Parathyroid adenoma (tissue), 2 donors: ENCODE measurements around the gene PCDH15.

Source experiments
- H2AFZ ChIP-seq: fragments of 300-600 bp; sonication (generic); one replicate; pipeline ENCODE4 v1.7.0; 2017; ENCODE audit warnings: antibody characterized with exemption, mild to moderate bottlenecking
- H3K27ac ChIP-seq: fragments of 300-600 bp; sonication (generic); one replicate; pipeline ENCODE4 v1.7.0; 2017
- H3K27me3 ChIP-seq: fragments of 300-600 bp; sonication (generic); one replicate; pipeline ENCODE4 v1.7.0; 2017; ENCODE audit warnings: low read length; ENCODE audit not compliant: control insufficient read depth, insufficient read depth
- H3K36me3 ChIP-seq: fragments of 300-600 bp; sonication (generic); one replicate; pipeline ENCODE4 v1.7.0; 2017; ENCODE audit warnings: low read length; ENCODE audit not compliant: control insufficient read depth, insufficient read depth
- H3K4me1 ChIP-seq: fragments of 300-600 bp; sonication (generic); one replicate; pipeline ENCODE4 v1.7.0; 2017; ENCODE audit warnings: control low read depth
- H3K4me2 ChIP-seq: fragments of 300-600 bp; sonication (generic); one replicate; pipeline ENCODE4 v1.7.0; 2017; ENCODE audit warnings: low read length
- H3K4me3 ChIP-seq: fragments of 300-600 bp; sonication (generic); one replicate; pipeline ENCODE4 v1.7.0; 2017; ENCODE audit warnings: low read depth, low read length
- H3K79me2 ChIP-seq: fragments of 300-600 bp; sonication (generic); one replicate; pipeline ENCODE4 v1.7.0; 2017; ENCODE audit warnings: control low read depth
- H3K9ac ChIP-seq: fragments of 300-600 bp; sonication (generic); one replicate; pipeline ENCODE4 v1.7.0; 2017; ENCODE audit warnings: mild to moderate bottlenecking
- H3K9me3 ChIP-seq: fragments of 300-600 bp; sonication (generic); one replicate; pipeline ENCODE4 v1.7.0; 2017; ENCODE audit warnings: low read length; ENCODE audit not compliant: control insufficient read depth
- CTCF ChIP-seq: fragments of 300-600 bp; sonication (generic); IDR thresholded peaks from one replicate; pipeline ENCODE4 v1.7.0; 2017; ENCODE audit warnings: antibody characterized with exemption, mild to moderate bottlenecking
- donor health status: primary hyperparathyroidism.

PCDH15 gene

DNA sequence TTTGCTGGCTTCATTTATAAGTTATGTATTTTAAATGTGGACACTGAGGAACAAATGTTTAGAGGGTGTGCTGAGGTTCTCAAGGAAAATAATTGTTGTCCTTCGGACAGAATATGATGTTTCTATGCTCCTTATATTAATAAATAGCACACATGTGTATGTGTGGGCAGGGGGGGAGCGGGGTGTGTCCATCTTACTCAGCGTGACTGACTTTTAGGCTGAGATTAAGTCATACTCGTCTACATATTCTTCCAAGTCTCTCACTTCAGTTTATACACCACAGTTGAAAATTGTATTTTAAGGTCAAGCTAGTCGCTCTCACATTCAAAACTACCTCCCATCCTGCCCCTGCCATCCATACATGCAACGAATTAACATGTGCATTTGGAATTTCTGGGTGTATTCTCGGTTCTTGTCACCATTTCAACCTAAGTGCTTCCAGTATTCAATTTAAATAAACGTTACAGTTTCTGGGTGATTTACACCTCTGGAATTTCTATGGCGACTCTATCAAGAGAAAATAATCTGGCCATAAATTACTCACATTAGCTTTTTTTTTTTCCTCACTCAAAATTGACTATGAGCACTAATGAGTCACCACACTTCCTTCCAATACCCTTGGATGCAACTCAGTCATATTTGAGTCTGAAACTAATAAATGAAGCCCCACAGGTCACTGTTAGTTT lies 3.3 kb downstream of the PCDH15 start:
- no peak for TF ChIP-seq CTCF
- no peaks in the 10 kb centered on the region for H3K9me3 ChIP-seq
- H3K4me2 ChIP-seq, result no peak overlapping the region
- no peak overlapping the region for H2AFZ ChIP-seq
- H3K4me3 ChIP-seq, result no peak overlapping the region
- H3K9ac ChIP-seq, result no peak overlapping the region
- H3K4me1 ChIP-seq, result peaks cover 3% of the 10 kb centered on the region
- H3K36me3 ChIP-seq, result no peaks in the 10 kb centered on the region
- H3K27ac ChIP-seq, result no peak overlapping the region
- no peaks in the 10 kb centered on the region for H3K27me3 ChIP-seq
- no peaks in the 10 kb centered on the region for H3K79me2 ChIP-seq

DNA sequence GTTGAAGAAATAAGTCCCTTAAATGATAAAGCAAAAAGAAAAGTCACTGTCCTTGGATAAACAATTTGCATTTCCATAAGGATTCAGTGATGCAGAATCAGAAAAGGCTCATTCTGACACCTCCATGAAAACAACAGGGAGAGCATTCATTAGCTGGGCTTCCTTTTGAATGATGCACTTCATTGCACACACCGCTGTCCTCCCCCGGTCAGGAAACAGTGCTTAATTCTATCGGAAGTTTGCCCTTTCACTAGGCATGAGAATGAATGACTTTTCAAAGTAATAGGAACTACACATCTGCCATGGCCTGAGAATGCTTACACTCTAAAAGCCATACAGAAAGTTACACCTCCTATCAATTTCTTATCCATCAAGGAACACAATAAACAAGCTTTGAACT lies 4.2 kb downstream of the PCDH15 start:
- Histone ChIP-seq H2AFZ (no peak overlapping the region), H3K36me3 (no peaks in the 10 kb centered on the region), H3K79me2 (no peaks in the 10 kb centered on the region), H3K4me1 (peaks cover 3% of the 10 kb centered on the region), H3K9ac (no peak overlapping the region), H3K27ac (no peak overlapping the region), H3K4me3 (no peak overlapping the region), H3K4me2 (no peak overlapping the region), H3K27me3 (no peaks in the 10 kb centered on the region), H3K9me3 (no peaks in the 10 kb centered on the region)
- TF ChIP-seq CTCF, result no peak

GRCh38 chr10:54776622-54777021 lies 24.4 kb downstream of the PCDH15 start:
- Histone ChIP-seq H3K9me3 (no peaks in the 10 kb centered on the region), H3K4me2 (no peak overlapping the region), H3K4me3 (no peak overlapping the region), H3K9ac (no peak overlapping the region), H3K27ac (no peak overlapping the region), H2AFZ (no peak overlapping the region), H3K79me2 (no peaks in the 10 kb centered on the region), H3K4me1 (no peaks in the 10 kb centered on the region), H3K36me3 (no peaks in the 10 kb centered on the region), H3K27me3 (no peaks in the 10 kb centered on the region)
- no peak for TF ChIP-seq CTCF

DNA sequence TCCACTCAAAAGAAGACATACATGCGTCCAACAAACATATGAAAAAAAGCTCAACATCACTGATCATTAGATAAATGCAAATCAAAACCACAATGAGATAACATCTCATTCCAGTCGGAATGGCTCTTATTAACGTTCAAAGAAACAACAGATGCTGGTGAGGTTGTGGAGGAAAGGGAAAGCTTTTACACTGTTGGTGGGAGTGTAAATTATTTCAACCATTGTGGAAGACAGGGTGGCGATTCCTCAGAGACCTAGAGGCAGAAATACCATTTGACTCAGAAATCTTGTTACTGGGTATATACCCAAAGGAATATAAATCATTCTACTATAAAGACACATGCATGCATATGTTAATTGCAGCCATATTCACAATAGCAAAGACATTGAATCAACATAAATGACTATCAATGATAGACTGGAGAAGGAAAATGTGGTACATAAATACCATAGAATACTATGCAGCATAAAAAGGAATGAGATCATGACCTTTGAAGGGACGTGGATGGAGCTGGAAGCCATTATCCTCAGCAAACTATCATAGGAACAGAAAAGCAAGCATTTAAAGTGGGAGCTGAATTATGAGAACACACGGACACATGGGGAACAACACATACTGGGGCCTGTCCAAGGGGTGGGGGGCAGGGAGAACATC lies 28.4 kb downstream of the PCDH15 start:
- no peaks in the 10 kb centered on the region for H3K79me2 ChIP-seq
- no peak overlapping the region for H3K27ac ChIP-seq
- H3K4me1 ChIP-seq, result no peaks in the 10 kb centered on the region
- H3K27me3 ChIP-seq, result no peaks in the 10 kb centered on the region
- no peaks in the 10 kb centered on the region for H3K9me3 ChIP-seq
- no peak overlapping the region for H3K4me2 ChIP-seq
- no peak for TF ChIP-seq CTCF
- no peak overlapping the region for H3K9ac ChIP-seq
- H3K4me3 ChIP-seq, result no peak overlapping the region
- H2AFZ ChIP-seq, result no peak overlapping the region
- H3K36me3 ChIP-seq, result no peaks in the 10 kb centered on the region

DNA sequence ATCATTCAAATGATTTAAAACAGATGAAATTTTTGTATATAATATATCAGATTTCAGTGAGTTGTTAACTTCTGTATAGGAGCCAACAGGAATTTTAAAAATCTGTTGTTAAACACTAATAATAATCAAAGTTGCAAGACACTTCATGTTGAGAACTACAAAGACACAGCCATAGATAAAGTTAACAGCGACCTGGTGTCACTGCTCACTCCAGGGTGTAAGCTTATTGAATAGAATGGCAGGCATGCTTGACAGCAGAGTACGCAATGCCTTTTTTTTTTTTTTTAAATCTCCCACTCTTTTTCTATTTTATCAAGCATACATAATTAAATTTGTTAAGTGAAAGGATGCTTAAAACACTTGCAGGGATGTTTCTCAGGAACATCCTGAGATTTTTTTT lies 32.0 kb downstream of the PCDH15 start:
- Histone ChIP-seq H3K4me2 (no peak overlapping the region), H3K36me3 (no peaks in the 10 kb centered on the region), H3K9ac (no peak overlapping the region), H3K4me1 (no peaks in the 10 kb centered on the region), H3K27ac (no peak overlapping the region), H3K27me3 (no peaks in the 10 kb centered on the region), H3K9me3 (no peaks in the 10 kb centered on the region), H3K4me3 (no peak overlapping the region), H3K79me2 (no peaks in the 10 kb centered on the region), H2AFZ (no peak overlapping the region)
- TF ChIP-seq CTCF, result no peak
